ENCODE measurements around the gene TPRN. TPM values are rescaled to one million over a fixed set of nuclear protein-coding genes. Genes with fewer than 3 reads are reported as not detected.

TPRN gene
- total and polyA plus RNA-seq, 2 of the 4 experiments (the other 2 are of a cell fraction) = 1.8 to 5.3 TPM

- no peak for DNase-seq
- TF ChIP-seq BHLHE40 (IDR thresholded peaks at IDR 0.05; ENCODE audit: low read depth, low read length) (no peak), NFE2L2 (IDR thresholded peaks at IDR 0.05; ENCODE audit: low read depth, low read length) (no peak), MXI1 (IDR thresholded peaks at IDR 0.05; ENCODE audit: borderline replicate concordance, low read depth, low read length) (no peak), MAFK (IDR thresholded peaks at IDR 0.05; ENCODE audit: low read depth, low read length) (no peak), SMC3 (IDR thresholded peaks at IDR 0.05; ENCODE audit: low read depth, low read length) (no peak), RAD21 (IDR thresholded peaks at IDR 0.05; ENCODE audit: low read length) (no peak), CEBPB (IDR thresholded peaks at IDR 0.05; ENCODE audit: low read depth, low read length) (no peak), ELK1 (IDR thresholded peaks at IDR 0.05; ENCODE audit: borderline replicate concordance, low read depth, low read length) (no peak), FOS (IDR thresholded peaks at IDR 0.05; ENCODE audit: low read depth, low read length) (no peak), RCOR1 (IDR thresholded peaks at IDR 0.05; ENCODE audit: insufficient replicate concordance, low read length) (no peak)
- no peak overlapping the region for H2AK9ac ChIP-seq (replicated peaks; ENCODE audit: low read depth, low read length, poor library complexity)
- H2BK5ac ChIP-seq (ENCODE audit: low read depth, low read length, poor library complexity, severe bottlenecking) = no peak overlapping the region
- no peak overlapping the region for H2AFZ ChIP-seq (replicated peaks; ENCODE audit: low read length, poor library complexity)
- WGBS, 2 experiments (ENCODE audit: extremely low coverage in 2 of 2, insufficient read length in 1 of 2) = 85% methylated on average over 36 of the region's 45 CpGs; no CpG with 5 or more reads in 1 of the 2 experiments
- H4K8ac ChIP-seq (ENCODE audit: low read depth in 2 of 2, low read length in 2 of 2) = no peak overlapping the region
- peaks cover 13% of the 10 kb centered on the region for H3K36me3 ChIP-seq (ENCODE audit: control insufficient read depth, insufficient read depth, low read length)
- no peak overlapping the region for H3K23ac ChIP-seq (ENCODE audit: low read depth, low read length)
- H3K4me1 ChIP-seq (ENCODE audit: control insufficient read depth, insufficient read depth, low read length) = peaks cover 2% of the 10 kb centered on the region
- no peak overlapping the region for H3K4me3 ChIP-seq (ENCODE audit: insufficient read depth, low read depth, low read length)
- H3K27ac ChIP-seq (ENCODE audit: insufficient read depth, low read length) = no peak overlapping the region
- H3K4ac ChIP-seq (ENCODE audit: low read depth, low read length) = no peak overlapping the region
- no peak overlapping the region for H3K14ac ChIP-seq (replicated peaks; ENCODE audit: low read depth, low read length)
- peaks cover 32% of the 10 kb centered on the region for H3K27me3 ChIP-seq (ENCODE audit: control insufficient read depth, insufficient read depth, low read length)
- H3K9me3 ChIP-seq (ENCODE audit: control insufficient read depth, insufficient read depth, low read length) = no peaks in the 10 kb centered on the region
- no peak for ATAC-seq (ENCODE audit: low read depth)
- no peak overlapping the region for H2BK15ac ChIP-seq (ENCODE audit: low read depth, low read length)
- H4K5ac ChIP-seq (ENCODE audit: low read depth, low read length) = no peak overlapping the region
- no peak overlapping the region for H3K56ac ChIP-seq (ENCODE audit: extremely low read depth, insufficient read depth, low read length)
- dilution Hi-C loops (cut with HindIII; ENCODE audit: low sequenced_read_pairs, unreplicated experiment) (no loop called here), in situ Hi-C loops (cut with MboI; ENCODE audit: low sequenced_read_pairs) (no loop called here), intact Hi-C loops (cut with micrococcal nuclease) (no loop called here)
- CTCF ChIA-PET = no interaction called here
- no peak overlapping the region for H3K9ac ChIP-seq (ENCODE audit: low read depth, low read length)
- no peak overlapping the region for H3K18ac ChIP-seq (ENCODE audit: low read depth, low read length)
- POLR2A ChIA-PET (ENCODE audit: unreplicated experiment) = no interaction called here
- no peak overlapping the region for H2BK120ac ChIP-seq (ENCODE audit: low read depth, low read length)
- H4K20me1 ChIP-seq (ENCODE audit: insufficient read depth, low read length) = no peaks in the 10 kb centered on the region; the same call in 1 of the 2 replicates
- no TSS peak for BruUV-seq (replicated peaks)
- no peak overlapping the region for H2BK20ac ChIP-seq (ENCODE audit: low read depth, low read length)
- H3K79me1 ChIP-seq (ENCODE audit: low read depth in 1 of 2, low read length in 2 of 2) = no peaks in the 10 kb centered on the region
- H3K4me2 ChIP-seq (ENCODE audit: low read depth, low read length) = no peak overlapping the region
- H4K91ac ChIP-seq (ENCODE audit: insufficient read depth, low read depth, low read length) = no peak overlapping the region
- H3K9me1 ChIP-seq (ENCODE audit: insufficient read depth, low read length) = no peaks in the 10 kb centered on the region
- no peak overlapping the region for H2AK5ac ChIP-seq (ENCODE audit: low read depth, low read length)
Observed at GRCh38 chr9:137173796-137174664, 26.5 kb downstream of the TPRN start.
